NCI-H2196 (cell line): ENCODE results near the gene REPS2.

Experiments used
- DNase-seq: peaks from one replicate; lab custom pipeline; 2025; ENCODE audit not compliant: unreplicated experiment; lab: John Stamatoyannopoulos, UW

Gene REPS2

DNA sequence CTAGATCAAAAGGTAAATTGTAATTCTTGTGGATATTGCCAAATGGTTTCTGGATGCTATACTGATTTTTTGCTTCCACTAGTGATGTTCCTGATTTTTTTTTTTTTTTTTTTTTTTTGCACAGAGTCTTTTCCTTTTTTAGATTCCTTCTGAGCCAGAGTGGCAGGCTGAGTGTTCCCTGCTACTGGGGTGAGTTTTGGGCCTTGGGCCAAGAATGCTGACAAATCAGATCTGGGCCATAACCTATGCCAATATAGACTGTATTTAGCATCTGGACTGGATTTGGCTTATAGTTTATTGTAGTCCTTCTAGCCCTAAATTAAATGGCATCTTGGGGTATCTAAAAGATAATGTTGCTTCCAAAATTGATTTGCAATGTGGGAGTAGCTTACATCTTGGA, 52.8 kb downstream of the REPS2 start:
- DNase-seq, result no peak

DNA sequence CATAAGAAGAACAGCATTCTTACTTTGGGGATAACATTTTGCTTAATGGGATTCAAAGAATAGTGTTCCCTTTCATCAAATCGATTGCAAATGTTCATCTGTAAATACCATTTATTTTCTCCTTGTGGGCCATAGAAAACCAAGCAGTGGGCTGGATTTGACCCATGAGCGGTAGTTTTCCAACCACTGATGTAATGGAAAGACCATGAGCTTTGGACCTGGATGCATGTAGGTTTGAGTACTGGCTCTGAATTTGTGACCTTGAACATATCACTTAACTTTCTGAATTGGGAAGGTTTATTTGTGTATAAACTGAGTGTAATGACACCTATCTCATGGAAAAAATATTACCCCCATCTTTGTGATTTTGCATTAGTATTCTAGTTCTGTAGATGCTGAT, 54.3 kb downstream of the REPS2 start:
- no peak for DNase-seq

DNA sequence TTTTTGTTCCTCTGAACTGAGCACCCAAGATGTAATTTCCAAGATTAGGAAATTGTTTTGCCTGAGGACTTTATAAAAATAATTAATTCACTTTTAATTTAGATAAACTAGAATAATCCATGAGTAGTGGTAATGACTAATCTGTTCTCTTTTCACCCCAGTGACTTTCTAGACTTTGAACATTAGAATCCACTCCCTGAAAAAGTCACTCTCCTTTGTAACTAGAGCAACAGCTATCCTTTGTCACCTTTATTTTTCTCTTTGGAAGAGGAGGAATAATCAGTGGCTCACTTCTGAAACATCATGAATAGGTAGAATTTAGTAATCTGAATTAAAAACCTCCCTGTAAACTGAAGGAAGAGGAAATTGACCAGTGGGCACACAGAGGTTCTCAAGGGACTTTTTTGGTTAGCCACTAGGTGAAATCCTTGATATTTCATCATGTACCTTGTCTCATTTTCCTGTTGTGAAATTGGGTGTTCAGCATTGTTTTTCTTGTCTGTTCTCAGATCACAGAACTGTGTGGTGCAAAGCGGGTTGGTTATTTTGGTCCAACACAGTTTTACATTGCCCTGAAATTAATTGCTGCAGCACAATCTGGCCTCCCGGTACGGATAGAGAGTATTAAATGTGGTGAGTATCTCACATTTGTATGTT, 59.4 kb downstream of the REPS2 start:
- no peak for DNase-seq

DNA sequence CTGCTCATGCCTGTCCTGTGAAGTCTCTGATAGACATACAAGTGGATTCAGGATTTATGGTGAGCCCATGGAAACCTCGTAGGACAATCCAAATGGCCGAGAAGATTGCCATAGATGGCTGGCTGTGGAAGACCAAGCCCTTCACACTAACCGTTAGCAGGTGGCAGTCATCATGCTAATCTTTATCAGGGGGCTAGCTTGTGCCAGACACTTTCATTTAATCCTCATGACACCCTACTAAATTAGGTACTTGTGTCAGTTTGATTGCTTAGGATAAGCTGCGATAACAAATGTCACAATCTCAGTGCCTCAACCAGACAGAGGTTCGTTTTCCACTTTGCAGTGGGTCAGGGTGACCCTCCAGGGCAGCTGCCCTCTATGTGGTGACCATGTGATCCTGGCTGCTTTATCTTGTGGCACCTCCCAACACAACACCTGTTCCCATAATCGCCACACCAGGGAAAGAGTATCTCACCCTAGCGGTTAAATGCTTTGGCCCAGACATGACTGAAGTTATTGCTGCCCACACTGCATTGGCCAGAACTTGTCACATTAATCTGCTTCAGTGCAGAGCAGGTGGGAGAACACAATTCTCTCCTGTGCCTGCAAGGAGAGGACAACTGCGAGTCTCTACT, 60.8 kb downstream of the REPS2 start:
- no peak for DNase-seq

DNA sequence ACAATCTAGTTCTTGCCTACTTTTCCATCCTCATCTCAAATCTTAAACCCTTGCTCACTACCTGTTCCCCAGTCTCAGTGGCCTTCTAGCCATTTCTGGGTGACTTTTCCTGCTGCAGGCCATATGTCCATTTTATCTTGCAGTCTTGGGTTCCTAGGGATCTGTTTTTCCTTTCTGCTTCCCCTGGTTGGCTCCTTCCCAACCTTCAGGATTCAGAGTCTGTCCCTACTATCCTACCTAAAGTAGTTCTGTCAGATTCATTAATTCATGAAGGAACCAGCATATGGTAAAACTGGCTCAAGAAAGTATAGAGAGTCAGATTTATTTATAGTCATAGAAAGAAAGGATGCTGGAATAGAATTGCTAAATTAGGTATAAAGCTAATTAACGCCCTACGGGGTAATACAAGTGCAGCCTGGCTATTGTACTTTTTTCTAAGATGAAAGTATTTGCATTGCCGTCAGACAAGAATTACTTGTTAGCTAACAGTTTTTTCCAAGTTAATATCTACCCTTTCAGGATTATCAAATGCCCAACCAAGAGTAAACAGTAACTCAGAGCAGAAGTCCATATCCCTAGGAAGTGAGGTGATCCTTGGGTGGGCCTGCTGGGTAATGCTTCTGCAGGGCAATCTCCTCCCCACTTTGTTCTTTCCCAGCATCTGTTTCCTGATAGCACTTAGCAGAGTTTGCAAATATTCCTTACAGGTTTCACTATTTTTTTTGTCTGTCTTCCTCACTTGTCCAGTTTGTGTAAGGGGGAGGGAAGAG, 63.6 kb downstream of the REPS2 start:
- no peak for DNase-seq

DNA sequence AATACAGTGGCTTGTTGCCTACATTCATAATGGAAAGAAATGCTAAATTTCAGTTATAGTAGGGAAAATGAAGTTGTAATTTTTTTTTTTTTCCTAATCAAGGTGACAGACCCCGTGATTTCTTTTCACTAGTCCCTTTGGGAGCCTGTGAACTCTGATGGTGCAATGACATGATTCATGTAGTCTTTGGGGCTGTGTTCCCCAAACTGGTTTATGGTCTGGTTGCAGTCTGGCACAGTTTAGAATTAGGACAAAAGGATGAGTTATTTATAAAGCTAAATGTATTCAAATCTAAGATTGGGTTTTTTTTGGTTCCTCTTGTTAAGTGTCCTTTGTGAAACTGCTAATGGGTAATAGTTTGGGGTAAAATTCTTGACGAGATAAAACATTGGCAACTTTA, 66.0 kb downstream of the REPS2 start:
- no peak for DNase-seq

DNA sequence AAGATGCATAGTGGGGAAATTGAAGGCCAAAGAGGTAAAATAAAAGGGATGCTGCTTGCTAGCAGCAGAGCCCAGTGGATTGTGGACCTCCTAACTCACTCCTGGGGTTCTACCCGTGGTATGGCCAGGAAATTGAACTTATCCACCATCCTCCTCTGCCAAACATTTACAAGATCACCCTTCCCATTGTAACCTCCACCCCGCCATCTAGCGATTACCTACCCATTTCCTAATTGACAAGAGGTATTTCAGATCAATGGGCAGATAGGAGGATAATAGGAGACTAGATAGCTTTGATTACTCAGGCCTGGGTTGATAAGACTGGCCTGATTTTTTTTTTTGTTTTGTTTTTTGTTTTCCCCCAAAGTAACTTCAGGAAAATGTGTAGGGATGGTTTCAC, 67.8 kb downstream of the REPS2 start:
- DNase-seq, result no peak

DNA sequence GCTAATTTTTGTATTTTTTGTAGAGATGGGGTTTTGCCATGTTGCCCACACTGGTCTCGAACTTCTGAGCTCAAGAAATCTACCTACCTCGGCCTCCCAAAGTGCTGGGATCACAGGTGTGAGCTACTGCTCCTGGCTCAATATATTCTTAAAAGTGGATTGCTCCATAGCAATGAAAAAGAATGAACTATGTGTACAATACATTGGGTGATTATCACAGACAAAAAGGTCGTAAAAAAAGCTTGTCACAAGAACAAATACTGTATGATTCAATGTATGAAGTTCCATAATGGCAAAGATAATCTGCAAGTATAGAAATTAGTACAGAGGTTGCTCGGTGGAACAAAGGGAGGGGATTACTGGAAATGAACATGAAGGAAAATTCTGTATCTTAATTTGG, 70.7 kb downstream of the REPS2 start:
- DNase-seq, result no peak

DNA sequence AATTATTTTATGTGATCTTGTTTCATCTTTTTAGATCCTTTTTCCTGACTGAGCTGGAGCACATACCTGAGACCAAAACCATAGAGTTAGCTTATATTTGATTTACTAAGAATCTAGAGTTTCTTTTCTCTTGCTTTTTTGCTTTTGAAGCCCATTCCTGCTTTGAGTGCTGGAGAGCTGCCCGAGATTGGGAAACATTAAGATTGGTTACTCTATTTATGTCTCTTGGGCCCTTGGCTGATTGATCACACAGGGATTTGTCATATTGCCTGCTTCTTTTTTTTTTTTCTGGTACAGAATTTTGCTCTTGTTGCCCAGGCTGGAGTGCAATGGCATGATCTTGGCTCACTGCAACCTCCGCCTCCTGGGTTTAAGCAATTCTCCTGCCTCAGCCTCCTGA, 73.9 kb downstream of the REPS2 start:
- no peak for DNase-seq

DNA sequence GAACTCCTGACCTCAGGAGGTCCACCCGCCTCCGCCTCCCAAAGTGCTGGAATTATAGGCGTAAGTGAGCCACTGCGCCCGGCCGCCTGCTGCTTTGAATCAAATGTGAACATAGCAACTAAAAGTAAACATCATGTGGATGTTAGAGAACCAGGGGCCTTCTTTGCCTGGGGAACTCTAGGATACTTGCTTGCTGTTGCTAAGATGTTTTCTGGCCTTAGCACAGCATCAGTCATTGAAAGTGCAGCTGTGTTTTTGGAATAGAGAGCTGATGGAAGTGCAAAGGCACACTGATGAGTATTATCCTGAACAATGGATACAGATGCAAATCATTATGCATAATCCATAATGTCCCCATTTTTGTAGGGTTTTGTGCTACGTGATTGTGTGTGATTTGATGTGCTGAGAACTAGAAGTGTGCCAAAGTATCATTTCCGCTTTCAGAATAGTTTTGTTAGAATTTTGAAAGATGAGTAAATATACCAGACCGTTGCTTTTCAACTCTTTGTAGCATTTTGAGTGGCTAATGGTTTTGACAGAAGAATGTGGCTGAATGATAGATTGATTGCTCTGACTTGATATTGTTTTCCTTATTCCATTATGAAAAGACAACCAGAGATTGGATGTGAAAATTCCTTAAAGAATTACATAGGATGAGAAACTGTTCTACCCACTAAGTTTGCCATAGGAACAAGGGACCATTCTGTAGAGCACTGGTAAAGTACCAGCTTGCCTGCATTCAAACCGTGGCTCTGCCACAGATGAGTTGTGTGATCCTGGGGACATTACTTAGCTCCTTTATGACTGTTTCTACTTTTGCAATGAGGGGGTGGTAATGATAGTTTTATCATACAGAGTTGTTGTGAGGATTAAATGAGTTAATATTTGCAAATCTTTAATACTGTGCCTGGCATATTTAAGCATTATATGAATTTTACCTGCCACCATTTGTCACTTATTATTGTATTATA, 74.7 kb downstream of the REPS2 start:
- no peak for DNase-seq

DNA sequence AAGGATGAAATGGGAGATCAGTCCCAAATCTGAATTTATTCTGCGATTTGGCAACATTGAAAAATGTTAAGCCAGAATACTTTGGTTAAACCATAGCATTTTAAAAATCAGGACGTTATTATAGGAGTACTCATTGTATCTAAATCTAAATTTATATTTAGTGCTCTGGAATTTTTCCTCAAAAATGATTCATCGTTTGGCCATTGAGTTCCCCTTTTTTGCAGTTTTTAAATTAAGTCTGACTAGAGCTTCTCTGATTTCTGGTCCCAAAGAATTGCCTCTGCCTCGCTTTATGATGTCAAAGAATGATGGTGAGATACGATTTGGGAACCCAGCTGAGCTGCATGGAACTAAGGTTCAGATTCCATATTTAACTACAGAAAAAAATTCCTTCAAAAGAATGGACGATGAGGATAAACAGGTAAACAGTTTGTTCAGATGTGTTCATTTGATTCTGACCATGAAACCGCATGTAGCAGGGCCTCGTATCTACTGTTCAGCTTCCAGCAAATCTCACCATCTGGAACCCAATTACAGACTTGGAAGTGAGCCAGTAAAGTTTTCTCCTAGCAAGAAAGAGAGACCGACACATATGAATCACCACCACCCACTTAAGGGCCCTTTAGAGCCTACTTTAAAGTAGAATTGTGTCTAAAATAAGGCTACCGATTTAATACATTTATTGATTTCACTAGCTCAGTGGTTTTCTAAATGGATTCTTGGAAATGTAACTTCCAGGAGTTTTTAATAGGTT, 75.6 kb downstream of the REPS2 start:
- no peak for DNase-seq

DNA sequence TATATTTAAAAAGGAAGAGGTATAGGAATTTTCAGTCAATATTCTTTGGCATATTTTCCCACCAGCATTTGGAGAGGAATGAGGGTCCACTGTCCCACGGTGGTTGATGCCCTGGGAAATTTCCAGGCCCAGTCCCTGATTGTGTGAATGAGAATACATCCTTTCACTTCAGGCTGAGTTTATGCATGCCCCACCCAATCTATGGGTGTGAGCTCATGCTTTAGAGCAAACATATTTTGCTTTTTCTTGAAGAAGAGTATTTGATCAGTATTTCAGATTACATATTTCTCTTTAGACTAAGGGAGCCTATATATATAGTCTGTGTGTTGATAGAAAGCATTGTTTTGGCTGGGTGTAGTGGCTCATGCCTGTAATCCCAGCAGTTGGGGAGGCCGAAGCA, 77.2 kb downstream of the REPS2 start:
- DNase-seq, result no peak

DNA sequence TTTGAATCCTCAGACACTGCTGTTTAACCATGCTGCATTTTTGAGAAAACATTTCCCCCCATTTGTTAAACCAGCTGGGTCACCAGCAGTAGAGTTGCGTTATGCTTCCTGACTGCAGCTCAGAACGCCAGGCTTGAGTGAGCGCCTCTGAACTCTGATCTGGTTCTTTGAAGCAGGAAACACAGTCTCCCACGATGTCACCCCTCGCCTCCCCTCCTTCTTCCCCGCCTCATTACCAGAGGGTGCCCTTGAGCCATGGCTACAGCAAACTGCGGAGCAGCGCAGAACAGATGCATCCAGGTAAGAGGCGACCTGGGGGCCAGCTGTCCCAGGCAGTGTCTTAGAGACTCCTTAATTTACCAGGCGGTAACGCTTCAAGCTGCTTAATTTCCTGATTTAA, 78.4 kb downstream of the REPS2 start:
- no peak for DNase-seq

DNA sequence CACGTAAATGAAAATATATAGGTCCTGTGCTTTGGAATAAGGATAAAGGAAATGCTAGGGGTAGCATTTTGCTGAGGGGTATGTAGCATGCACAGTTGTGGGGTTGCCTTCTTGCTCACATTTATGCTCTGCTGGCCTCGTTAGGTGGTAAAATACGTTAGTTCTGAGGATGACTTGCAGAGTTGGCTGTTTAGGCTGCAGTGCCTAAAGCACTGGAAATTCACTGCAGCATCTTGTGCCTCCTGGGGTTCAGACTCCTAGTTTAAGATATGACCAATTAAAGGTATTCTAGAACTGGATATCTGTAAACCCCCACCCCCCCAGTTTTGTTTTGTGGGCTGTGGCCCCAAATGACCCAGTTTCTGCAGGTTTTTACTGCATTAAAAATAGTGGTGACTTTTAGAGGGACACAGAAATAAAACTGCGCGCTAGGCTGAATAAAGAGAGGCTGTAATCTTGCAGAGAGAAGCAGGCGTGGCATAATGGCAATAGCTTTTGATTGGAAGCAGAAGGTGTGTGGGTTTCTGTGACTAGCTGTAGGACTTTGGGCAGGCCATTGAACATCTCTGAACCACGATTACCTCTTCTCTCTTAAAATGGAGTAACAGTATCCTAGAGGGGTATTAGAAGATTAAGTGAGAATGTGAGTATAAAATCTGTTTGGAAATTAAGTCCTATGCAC, 79.3 kb downstream of the REPS2 start:
- no peak for DNase-seq

DNA sequence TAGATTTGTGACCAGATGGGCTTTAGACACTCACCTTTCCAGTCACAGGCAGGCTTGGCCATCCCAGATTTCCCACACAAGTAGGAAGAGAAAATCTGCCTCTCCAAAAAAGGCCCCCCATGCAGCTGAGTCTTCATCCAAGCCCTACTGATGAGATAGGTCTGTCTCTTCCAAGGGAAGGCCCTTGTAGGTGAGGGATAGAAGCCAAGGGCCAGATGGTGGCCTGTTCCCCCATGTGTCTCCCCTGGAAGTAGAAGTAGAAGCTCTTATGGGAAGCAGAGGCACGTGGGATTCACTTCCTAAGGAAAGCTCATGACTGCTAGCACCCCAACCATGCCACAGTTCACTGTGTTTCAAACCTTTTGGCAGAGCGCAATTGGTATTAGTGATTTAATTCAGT, 81.5 kb downstream of the REPS2 start:
- no peak for DNase-seq

DNA sequence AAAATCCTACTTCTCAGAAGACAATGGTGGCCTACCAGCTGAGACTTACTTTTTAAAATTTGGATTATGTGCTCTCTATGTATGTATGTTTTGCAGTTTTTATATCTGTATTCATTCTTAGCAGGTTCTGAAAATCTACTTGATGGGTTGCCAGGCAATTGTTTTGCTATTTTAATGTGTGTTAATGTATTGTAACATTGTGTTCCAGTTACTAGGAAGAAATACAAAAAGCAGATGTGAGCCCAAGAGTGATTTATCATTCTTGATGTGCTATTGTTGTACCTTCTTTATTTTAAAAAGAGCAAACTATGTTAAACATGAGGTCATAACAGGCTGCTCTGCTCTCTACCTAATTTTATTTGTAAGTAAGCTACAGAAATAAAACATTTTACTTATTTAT, 81.9 kb downstream of the REPS2 start:
- no peak for DNase-seq

DNA sequence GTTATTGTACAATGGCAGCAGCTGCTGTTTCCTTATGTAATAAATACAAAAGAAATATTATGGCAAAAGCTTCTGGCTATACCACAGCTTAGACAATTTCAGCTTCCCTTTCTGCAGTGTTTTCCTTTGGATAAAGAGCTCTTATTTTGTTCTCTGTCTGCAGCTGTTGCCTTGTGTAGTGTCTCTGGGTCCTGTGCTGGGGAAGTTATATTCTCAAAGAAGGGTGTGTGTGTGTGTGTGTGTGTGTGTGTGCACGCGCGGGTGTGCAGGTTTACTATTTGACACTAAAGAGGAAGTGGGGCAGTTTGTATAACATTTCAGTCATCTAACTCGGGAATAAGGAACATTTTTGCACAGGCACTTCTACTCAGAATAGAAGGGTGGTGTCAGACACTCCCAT, 83.6 kb downstream of the REPS2 start:
- no peak for DNase-seq

DNA sequence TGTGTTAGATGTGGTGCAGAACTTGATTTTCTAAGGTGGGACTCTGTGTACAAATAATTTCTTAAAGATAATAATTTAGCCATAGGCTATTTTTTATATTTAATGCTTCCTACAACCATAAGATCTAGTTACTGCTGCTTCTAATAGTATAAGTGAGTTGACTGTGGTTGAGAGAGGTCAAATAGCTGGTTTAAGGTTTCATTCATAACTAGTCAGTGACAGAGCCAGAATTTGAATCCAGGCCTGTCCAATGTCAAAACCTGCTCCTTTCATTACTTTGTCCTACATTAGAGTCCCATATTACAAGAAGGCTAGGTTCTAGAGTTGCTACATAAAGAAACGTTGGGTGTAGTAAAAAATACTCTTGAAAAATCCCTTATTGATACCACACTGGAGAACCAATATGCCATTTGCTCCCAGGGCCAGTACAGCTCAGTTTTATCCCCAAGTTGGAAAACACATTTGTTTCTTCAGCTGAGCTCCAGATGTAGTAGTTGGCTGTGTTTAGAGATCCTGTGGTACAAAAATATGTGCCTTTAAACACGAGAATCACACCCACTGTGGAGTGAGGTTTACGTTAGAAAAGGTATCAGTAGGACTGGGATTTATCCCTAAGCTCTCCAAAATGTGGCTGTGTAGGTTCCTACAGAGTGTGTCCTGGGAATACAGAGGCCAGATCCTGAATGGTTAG, 84.3 kb downstream of the REPS2 start:
- DNase-seq, result no peak

DNA sequence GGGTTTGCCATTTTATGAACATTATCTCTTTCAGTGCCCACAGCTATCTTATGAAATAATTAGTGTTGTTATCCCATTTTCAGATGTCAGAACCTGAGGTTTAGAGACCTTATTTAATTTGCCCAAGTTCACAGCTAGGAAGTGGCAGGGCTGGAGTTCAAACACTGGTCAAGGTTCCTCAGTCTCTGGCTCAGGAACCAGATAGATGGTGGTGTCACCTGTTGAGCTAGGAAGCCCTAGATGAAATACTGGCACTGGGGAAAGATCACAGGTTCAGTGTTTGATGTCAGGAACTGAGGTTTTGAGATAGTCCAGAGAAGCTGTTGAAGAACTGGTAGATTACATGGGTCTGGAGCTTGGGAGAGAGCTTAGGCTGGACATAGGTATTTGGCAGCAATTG, 85.4 kb downstream of the REPS2 start:
- DNase-seq, result no peak
